Calu3 (cell line): ENCODE measurements around the gene FASTK. TPM values are rescaled to one million over a fixed set of nuclear protein-coding genes. Genes with fewer than 3 reads are reported as not detected.

Experiments
- BruUV-seq: library from RNA; stranded (reverse); fragments of 400-500 nt; replicated peaks from 2 replicates; lab custom pipeline; 2021; lab: Mats Ljungman, UMichigan
- CTCF ChIA-PET: fragments of 300-600 bp; sonication (Branson Sonifier 250); formaldehyde crosslinking; loops from one replicate; lab custom pipeline; 2022; ENCODE audit warnings: antibody characterized with exemption; lab: Charles Lee
- DNase-seq: peaks from one replicate; pipeline ENCODE4 v3.0.0; 2022
- H3K27ac Mint-ChIP-seq: one replicate; pipeline ENCODE4 v1.8.0; 2022; ENCODE audit warnings: mixed read lengths; ENCODE audit not compliant: unreplicated experiment
- H3K27me3 Mint-ChIP-seq: one replicate; pipeline ENCODE4 v1.8.0; 2022; ENCODE audit warnings: mixed read lengths; ENCODE audit not compliant: unreplicated experiment
- H3K36me3 Mint-ChIP-seq: one replicate; pipeline ENCODE4 v1.8.0; 2022; ENCODE audit warnings: mild to moderate bottlenecking, moderate library complexity, mixed read lengths; ENCODE audit not compliant: insufficient read depth, unreplicated experiment
- H3K4me1 Mint-ChIP-seq: one replicate; pipeline ENCODE4 v1.8.0; 2022; ENCODE audit warnings: mild to moderate bottlenecking, low read depth, mixed read lengths; ENCODE audit not compliant: unreplicated experiment
- H3K4me3 Mint-ChIP-seq: one replicate; pipeline ENCODE4 v1.8.0; 2022; ENCODE audit warnings: mild to moderate bottlenecking, low read depth, moderate library complexity, mixed read lengths; ENCODE audit not compliant: unreplicated experiment
- H3K9me3 Mint-ChIP-seq: one replicate; pipeline ENCODE4 v1.8.0; 2022; ENCODE audit warnings: low read depth, mixed read lengths; ENCODE audit not compliant: unreplicated experiment
- CTCF ChIP-seq: fragments of 200-600 bp; IDR thresholded peaks from one replicate; pipeline ENCODE4 v1.8.0; 2022; ENCODE audit warnings: antibody characterized with exemption; ENCODE audit not compliant: unreplicated experiment
- intact Hi-C: fragments of 100-400 bp; cut with micrococcal nuclease; formaldehyde crosslinking; loops from one replicate; pipeline ENCODE4 v1.10.0; 2022; ENCODE audit not compliant: unreplicated experiment
- total RNA-seq: library from RNA; stranded (reverse); gene quantifications from 2 replicates; pipeline ENCODE4 v1.2.3, GENCODE V29; 2022

FASTK gene
- total RNA-seq, 1 experiment from 2014 or later = 113 TPM

GRCh38 chr7:151064993-151065392, 15.6 kb downstream of the FASTK start:
- Mint-ChIP-seq H3K36me3 (peaks cover 82% of the 10 kb centered on the region), H3K27me3 (no peaks in the 10 kb centered on the region), H3K27ac (no peak overlapping the region), H3K4me3 (no peak overlapping the region), H3K4me1 (peaks cover 16% of the 10 kb centered on the region), H3K9me3 (no peaks in the 10 kb centered on the region)
- DNase-seq = no peak
- BruUV-seq = no TSS peak
- TF ChIP-seq CTCF = no peak
- intact Hi-C loops = no loop called here
- CTCF ChIA-PET = no interaction called here

- no peak for DNase-seq
- Mint-ChIP-seq H3K36me3 (peaks cover 82% of the 10 kb centered on the region), H3K27me3 (no peaks in the 10 kb centered on the region), H3K4me3 (no peak overlapping the region), H3K4me1 (peaks cover 16% of the 10 kb centered on the region), H3K27ac (no peak overlapping the region), H3K9me3 (no peaks in the 10 kb centered on the region)
- BruUV-seq = no TSS peak
- TF ChIP-seq CTCF = no peak
- intact Hi-C loops = no loop called here
- CTCF ChIA-PET = no interaction called here
These were observed 16.2 kb downstream of the FASTK start for GRCh38 chr7:151064454-151064853.

- intact Hi-C loops = no loop called here
- Mint-ChIP-seq H3K27ac (no peak overlapping the region), H3K4me3 (peak overlapping the region; percentile 94), H3K36me3 (peaks cover 82% of the 10 kb centered on the region), H3K4me1 (peaks cover 24% of the 10 kb centered on the region), H3K27me3 (no peaks in the 10 kb centered on the region), H3K9me3 (no peaks in the 10 kb centered on the region)
- TF ChIP-seq CTCF = no peak
- BruUV-seq = no TSS peak
- DNase-seq = no peak
- CTCF ChIA-PET = interaction anchor here (0.6 to 1.7 kb wide), 2 partner anchors 35 to 164 kb away, joined by 5 to 6 read pairs; partner anchors contain the start of genes ABCB8 and ABCF2
These were observed 17.4 kb downstream of the FASTK start for GRCh38 chr7:151063212-151063561.

GRCh38 chr7:151062399-151063211, 18.0 kb downstream of the FASTK start:
- no peak for TF ChIP-seq CTCF
- no peaks in the 10 kb centered on the region for H3K9me3 Mint-ChIP-seq
- H3K27ac Mint-ChIP-seq = no peak overlapping the region
- no peaks in the 10 kb centered on the region for H3K27me3 Mint-ChIP-seq
- CTCF ChIA-PET = interaction anchor here (0.6 to 1.7 kb wide), 3 partner anchors 11 to 164 kb away, joined by 4 to 6 read pairs (median 5); partner anchors contain the start of genes ABCB8 and ABCF2
- H3K36me3 Mint-ChIP-seq = peaks cover 82% of the 10 kb centered on the region
- intact Hi-C loops = no loop called here
- peak overlapping the region; percentile 94 for H3K4me3 Mint-ChIP-seq
- BruUV-seq = no TSS peak
- DNase-seq = peak; percentile 74
- H3K4me1 Mint-ChIP-seq = peaks cover 24% of the 10 kb centered on the region
